IPS DF 19.7 (cell line): ENCODE measurements around the gene SMIM20.
"Not testable (repeated sequence)": the region's sequence is repeated elsewhere in the genome, so short reads cannot be mapped to it uniquely, and the experiment has no call there.

Experiments used
- DNase-seq: peaks from one replicate; pipeline ENCODE4 v3.0.0-alpha.2; 2013; ENCODE audit warnings: low read depth, low spot score

The SMIM20 gene

DNA sequence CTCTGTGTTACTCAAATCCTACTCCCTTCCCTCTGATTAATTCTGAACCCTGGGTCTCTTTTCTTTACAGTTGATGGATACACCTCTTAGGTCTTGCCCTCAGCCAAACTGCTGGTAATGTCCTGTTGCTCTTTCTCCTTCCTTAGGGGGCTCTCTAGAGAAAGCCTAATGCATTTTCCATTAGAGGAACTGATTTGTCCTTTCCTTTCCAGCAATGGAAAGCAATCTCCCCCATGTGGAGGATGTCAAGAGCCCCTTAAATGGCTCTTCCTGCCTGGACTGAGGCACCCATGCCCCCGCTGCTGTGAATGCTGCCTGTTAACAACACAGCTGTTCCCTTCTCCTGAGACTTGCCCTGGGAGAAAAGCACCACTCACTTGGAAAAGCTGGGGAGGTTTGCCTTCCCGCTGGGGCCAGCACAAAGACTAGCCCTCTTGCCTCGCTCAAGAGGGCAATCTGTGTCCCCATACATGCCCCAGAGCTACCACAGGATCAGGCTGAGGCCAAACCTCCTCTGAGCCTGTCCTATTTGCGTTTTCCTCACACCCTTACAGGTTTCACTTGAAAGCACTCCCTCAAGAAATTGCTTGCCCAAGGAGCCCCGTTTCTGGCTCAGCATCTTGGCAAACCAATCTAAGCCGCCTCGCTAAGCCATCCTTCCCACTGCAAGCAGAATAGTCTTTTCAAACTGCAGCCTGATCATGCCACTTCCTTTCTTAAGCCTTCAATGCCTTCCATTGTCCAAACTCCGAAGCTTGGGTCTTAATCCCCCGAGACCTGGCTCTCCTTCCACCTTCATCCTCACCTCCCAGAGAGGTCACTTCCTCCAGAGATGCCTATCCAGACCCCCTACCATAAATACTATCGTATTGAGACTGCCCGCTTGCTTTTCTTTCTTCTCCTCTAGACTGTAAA lies 23.2 kb upstream of the SMIM20 start:
- DNase-seq = no peak

DNA sequence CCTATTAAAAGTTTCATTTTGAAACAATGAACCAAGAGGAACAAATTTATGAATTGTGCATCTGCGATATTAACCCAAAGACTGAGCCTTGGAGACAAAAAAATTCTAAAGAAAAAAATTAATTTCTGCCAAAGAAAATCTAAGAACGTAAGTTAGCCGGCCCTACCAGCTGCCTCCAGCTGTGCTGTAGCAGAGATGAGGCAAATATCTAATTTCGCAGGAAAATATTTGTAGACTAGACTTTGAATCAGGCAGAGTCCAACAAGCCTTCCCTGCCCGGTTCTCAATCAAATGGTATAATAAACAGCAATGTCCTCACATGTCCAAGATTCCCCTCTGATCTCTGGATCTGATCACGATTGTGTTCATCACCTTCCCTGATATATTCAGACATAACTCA lies 21.2 kb upstream of the SMIM20 start:
- DNase-seq = no peak

DNA sequence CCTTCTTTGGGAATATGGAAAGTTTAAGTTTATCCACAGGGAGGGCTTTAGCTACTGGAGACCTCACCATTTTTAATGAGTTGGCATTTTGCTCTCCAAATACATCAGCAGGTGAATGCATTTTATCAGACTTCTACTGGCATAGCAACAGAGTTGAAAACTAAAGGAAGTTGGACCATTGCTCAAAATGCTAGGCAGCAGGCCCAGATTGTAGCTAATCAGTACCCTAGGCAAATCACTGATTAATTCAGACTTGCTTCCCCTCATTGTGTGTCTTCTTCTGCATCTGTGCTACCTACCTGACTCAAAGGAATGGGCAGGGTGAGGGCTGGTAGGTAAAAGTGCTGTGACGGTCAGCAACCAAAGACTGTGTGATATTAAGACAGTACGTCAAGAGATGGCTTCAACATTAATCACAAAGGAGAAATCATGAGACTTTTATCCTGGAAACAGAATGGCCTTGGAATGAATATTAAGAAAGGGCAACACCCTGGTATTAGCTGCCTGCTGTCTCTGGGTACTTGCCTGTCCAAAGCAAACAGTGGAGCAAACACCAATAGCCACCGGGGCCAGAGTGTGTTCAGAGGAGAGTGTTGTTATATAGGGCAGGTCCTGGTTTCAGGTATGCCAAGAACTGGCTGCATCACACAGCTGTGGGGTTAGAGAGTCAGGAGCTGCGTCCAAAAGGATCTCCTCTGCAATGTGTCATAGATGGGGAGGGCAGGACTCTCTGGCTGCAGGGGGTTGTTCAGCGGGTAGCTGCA lies 17.1 kb upstream of the SMIM20 start:
- no peak for DNase-seq

DNA sequence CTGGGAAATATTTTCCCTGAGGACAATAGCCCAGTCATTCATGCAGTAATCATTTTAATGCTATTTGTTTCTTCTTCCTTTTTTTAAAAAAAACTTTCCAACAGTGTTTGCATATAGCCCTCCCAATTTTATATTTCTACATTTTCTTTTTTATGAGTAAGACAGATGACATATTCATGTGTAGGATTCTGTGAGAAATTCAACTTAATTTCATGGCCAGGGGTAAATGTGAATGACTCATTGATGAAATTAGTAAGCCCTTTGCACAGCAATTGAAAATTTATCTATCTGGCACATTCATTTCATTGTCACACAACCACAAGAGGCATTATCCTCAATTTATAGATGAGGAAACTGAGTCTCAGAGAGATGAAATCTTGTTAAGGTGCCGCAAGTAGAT lies 13.7 kb upstream of the SMIM20 start:
- DNase-seq = no peak

GRCh38 chr4:25901030-25901430 lies 13.0 kb upstream of the SMIM20 start:
- no peak for DNase-seq

DNA sequence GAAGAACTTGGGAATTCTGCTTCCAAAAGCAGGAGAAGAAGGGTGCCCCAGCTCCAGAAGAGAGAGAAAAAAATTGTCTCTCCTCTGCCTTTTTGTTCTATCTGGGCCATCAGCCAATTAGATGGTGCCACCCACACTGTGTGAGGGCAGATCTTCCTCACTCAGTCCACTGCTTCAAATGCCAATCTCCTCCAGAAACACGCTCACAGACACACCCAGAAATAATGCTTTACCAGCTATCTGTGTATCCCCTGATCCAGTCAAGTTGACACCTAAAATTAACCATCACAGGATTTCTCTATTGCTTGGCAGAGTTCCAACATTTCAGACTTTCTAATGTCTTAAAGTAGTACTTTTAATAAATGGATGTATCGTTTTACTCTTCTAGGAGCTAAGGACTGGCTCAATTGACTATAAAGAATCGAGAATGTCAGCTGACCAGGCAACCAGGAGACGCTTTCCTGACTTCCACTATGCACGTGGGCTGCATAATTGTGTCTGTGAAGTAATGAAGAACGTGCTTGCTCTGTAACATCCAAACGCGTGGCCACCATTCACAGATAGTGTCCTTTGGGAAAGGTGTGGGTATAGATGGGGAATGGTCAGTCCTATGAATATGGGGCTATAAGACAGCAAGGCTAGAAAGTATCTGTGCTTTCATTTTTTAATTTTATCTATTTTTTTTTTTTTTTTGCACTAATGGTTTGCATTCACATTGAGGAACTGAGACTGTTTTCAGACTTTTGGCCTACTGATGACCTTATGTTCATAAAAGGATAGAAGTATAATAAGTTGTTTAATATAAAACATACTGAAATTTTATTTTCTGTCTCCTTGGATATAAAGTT lies 9.9 kb upstream of the SMIM20 start:
- DNase-seq = no peak

- DNase-seq = no peak
Measured at GRCh38 chr4:25904748-25905082, 9.3 kb upstream of the SMIM20 start.

GRCh38 chr4:25905371-25905770 lies 8.6 kb upstream of the SMIM20 start:
- DNase-seq = no peak

DNA sequence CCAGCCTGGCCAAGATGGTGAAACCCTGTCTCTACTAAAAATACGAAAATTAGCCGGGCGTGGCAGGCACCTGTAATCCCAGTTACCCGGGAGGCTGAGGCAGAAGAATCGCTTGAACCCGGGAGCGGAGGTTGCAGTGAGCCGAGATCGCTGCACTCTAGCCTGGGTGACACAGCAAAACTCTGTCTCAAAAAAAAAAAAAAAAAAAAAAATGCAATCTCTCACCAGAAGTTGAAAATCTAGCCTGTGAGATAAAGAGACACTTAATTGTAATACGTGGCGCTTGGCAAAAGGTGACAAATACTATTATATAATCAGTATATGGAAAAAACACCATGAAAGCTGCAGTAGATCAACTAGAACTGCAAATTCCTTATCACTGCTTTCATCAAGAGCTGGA lies 7.9 kb upstream of the SMIM20 start:
- not testable (repeated sequence) for DNase-seq

DNA sequence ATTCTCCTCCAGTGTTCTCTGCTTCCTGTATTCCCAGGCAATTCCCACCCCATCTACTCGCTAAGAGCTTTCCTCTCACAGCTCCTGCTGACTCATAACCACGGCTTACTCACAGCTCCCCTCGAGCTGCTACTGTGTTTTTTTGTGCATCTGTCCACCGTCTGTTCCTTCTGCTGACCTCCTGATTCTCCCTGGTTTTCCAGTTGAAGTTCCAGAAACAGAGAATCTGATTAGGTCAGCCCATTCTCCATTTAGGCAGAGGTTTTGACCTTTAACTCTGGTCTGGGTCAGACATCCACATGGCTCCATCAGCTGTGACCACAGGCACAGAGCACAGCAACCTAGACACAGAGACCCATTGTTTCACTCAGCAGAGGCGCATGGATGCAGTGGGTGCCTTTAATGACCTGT lies 5.5 kb upstream of the SMIM20 start:
- DNase-seq = no peak

DNA sequence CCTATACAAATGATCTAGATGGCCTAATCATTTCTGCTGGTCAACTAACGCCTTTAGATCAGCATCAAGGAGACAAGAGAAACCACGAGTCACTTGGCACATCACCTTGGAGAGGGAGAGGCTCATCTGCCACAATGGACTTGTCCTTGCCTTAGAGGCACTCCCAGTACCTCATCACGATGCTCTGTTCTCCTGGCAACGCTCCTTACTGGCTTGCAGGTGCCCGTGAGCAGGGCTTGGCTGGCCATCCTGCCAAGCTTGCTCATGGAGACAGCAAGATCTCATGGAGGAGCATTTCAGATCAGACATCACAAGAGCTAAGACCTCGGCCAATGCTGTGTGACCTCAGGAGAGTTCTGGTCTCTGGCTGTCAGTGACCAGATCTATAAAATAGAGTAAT lies 2.7 kb upstream of the SMIM20 start:
- DNase-seq = no peak

DNA sequence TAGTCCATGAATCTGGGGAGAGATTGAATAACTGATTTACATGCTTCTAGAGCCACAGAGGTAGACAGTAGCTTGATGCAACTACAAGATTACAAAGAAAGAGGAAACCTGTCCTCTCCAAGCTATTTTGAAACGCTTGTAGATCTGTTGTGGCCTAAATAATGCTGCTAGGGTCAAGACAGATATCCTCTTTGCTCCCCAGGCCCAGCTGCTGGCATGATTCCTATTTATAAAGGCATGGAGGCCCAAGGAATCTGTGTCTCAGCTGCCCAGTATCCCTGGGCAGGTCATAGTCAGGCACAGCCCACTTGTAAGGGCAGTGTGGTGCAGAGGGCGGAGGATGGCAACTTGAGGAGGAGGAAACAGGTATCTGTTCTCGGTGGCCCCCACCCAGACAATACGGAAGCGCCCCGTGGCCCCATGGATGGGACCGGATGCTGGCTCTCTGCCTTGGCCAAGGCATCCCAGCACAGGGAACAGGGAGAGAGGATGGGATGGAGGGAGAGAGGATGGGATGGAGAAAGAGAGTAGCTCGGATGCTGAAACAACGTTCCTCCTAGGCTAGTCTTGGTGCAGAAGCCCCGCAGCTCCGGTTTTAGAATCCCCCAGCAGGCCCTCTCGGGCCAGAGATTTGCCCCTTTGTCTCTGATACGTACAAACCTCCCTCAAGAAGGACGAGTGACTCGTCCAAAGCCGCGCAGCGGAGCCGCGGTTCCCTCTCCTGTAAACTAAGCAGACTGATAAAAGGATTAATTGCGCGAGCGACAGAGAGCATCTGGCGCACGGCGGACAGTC lies 767 bp upstream of the SMIM20 start:
- DNase-seq = no peak

DNA sequence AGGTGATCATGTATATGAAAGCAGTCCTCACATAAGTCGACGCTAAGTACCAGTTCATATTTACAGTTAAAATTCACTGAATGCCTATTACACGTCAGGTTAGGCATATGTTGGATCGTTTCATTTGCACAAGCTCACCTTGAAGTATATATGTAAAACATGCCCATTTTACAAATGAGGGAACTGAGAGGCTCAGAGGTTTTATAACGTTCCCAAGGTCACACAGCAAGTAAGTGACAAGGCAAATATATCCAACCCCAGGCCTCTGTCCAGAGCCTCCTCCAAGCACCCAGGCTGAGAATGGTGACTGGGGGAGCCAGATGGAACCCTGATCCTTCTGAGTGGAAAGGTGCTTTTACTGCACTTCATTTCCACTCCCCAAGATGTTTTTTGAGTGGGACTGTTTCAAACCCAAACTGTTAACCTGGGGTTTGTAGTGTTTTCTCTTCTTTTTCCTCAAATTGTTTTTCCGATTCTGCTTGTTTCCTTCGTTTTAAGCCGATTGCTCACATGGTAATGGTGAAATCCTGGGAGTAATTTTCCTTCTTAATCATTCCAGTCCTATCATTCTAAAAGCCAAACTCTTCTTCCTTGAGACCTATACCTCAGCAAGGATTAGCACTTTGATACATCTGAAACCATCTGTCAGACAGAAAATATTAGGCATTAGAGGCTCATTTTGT lies 791 bp downstream of the SMIM20 start:
- no peak for DNase-seq

- DNase-seq = no peak
Measured at GRCh38 chr4:25915353-25915705, 1.3 kb downstream of the SMIM20 start.

DNA sequence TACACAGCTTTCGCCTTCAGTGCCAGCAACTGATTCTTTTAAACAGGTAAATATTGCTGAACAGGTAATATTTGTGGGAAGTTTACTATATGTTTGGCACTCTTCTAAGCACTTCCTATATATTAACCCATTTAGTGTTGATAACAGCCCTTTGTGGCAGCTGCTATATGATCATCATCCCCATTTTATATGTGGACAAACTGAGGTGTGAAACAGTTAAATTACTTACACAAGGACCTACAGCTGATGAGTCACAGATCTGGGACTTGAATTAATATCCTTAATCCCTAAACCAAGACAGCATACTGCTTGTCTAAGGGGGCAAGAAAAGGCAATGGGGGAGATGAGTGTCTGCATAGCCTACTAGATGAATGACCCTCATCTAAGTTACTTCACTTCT lies 2.9 kb downstream of the SMIM20 start:
- no peak for DNase-seq

GRCh38 chr4:25919676-25920075 lies 5.7 kb downstream of the SMIM20 start:
- no peak for DNase-seq

- no peak for DNase-seq
Measured at GRCh38 chr4:25921922-25922321, 7.9 kb downstream of the SMIM20 start.

DNA sequence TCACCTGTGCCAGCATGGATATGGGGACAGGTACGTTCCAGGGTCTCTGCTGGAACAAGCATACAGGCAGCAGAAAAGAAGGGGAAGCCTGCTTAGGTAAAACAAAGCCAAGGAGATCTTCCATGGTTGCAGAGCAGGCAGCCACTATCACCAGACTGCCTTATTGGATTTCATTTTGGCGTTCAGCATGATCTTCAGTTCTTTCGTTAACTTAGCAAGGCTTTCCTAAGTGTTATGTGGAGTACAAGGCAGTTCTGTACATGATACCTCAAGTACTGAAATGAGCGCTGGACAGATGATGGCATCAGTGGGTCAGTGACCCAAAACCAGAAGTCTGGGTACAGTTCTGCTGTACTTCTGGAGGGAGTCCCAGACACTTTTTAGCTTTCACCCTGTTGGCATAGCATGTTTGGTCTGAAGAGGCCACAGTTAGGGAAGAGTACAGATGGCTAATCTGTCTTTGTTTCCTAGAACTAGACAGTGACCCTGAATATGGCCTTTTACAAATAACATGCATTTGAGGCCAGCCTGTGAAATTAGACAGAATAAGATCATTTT lies 8.9 kb downstream of the SMIM20 start:
- no peak for DNase-seq

- DNase-seq = no peak
Measured at GRCh38 chr4:25923745-25924144, 9.7 kb downstream of the SMIM20 start.

DNA sequence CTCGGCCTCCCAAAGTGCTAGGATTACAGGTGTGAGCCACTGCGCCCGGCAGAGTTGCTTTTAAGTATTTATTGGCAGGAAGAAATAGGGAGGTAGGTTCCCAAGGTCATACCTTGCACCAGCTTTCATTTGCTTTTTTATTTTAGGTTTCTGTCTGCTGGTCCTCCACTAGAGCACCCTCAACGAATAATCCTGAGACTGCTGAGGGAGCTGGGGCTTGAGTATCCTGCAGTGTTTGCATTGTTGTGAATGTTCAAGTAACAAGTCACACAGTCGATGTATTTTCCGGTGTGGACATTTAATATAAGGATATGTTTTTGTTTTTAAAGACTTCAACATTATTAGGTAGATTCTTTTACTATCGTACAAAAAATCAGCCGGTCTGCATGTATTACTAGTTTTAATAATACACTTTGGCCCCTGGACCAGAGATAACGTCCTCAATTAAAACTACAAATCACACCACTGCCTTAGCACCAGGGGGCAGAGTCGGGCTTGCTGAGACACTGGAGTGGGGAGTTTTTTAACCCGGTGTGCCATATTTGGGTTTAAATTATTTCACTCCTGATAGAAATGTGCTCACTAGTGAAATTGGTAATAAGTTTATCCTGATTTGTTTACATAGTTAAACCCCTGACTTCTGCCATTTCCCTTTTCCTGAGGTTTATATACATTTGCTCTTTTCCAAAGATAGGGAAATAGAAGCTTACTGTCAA lies 11.6 kb downstream of the SMIM20 start:
- no peak for DNase-seq
